HG02642 (cell line): ENCODE measurements around the gene KCNMA1.

Experiments
- ATAC-seq: cut with Tn5 transposase; IDR thresholded peaks from one replicate; pipeline ENCODE4 v1.9.1; 2021; ENCODE audit warnings: mild to moderate bottlenecking; ENCODE audit not compliant: unreplicated experiment, poor library complexity

The KCNMA1 gene

DNA sequence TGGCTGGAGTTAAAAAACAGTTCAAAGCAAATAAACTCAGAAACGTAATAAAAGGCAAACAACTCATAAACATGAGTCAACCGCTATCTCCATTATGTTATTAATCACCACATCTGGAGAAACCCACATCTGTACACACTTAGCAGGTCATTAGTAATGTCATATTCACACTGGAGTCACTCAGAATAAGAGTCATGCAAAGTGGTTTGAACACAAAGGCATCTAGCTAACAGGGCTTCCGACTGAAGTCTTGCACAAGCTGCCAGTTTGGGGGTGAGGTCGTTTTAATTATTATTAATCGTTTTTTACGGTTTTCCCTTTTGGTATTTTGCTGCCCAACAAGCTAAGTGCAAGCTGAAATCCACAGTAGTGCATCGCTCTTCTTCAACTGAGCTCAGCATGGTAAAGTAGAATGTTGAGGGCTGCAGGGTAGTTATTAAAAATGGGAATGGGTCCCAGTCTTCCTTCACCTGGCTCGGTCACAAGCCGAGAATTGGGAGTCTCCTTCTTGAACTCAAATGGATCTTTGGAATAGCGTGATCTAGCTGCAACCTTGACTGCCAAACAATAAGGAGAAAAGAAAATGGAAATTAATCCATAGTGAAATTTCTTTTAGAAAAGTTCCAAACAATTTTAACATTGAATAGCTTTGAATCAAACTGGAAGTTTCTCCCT is 663.5 kb downstream of the KCNMA1 start:
- no peak for ATAC-seq

DNA sequence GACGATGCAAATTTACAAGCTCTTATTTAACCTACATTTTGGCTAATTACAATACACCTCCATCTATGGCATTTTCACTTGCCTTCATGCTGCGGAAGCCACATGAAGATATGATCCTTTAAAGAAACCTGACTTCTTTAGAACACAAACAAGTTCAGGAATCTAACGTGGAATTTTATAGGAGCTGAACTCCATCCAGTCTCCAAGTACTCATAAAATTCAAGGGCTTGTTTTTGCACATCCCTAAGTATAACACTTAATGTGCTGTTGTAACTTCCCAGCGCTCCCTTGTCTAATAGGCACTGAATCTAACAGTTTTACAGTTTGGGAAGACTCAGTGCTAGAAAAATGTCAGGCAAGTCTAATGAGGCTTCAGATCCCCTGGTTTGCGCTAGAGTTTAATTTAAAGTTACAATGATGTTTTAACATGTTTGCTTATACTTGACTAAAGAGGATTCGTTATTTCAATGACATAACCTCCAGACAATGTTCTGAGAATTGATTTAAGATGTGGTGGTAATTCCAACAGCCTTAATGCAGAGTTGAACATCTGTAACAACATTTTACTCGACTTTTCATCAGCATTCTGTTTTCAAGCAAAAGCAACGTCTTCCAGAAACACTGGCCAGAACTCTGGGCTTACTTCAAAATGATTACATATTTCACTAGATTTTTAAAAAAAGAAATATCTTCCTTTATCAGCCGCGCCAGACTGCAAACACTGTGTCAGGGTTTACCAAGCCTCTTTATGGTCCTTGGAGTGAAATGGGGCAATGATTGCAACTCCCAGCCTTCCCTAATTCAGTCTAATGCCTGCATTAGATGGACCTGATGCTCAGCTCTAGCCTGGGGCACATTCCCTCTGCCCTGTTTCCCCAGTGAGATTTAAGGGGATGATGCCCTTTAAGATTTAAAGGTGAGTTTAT is 664.3 kb downstream of the KCNMA1 start:
- no peak for ATAC-seq

DNA sequence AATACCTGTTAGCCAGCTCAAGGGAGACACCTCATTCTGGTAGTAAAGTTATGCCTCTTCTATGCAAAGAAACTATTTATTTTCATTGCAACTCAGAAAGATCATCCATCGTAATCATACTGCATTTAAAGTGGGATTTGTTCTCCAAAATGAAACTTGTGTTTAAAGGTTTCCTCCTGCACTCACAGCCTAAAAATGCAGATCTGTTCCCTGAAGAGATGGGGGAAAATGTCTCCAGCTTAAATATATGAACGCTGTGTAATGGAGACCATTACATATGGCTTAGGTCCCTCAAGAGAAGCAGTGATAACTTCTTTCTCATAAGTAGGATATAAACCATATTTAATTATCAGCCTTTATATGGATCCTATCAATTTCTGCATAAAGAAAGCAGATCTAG is 665.1 kb downstream of the KCNMA1 start:
- ATAC-seq = no peak

DNA sequence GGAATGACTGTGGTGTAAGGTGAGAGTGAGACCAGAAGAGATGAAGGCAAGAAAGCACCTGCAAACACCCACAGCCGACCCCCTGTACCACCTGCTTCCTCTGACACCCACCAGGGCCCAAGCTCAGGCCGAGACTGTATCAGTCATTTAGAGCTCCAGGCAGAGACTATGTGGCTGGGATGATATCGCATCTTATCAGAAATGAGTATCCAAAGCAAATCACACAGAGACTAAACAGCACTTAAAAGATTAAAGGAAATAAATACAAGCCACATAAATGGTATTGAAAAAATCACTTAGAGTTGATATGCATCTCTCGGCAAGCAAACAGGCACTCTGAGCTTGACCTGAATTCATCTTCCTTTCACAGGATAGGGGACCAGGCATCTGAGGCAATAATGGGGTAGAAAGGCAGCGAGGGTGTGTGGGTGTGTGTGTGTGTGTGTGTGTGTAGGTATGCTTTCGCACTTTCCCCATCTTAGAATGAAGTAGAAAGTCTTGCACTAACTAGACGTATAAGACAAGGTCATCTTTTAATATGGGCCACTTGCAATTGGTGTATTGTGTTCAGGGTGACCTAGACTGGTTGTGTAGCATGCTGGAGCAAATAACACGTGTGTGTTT is 665.9 kb downstream of the KCNMA1 start:
- no peak for ATAC-seq

DNA sequence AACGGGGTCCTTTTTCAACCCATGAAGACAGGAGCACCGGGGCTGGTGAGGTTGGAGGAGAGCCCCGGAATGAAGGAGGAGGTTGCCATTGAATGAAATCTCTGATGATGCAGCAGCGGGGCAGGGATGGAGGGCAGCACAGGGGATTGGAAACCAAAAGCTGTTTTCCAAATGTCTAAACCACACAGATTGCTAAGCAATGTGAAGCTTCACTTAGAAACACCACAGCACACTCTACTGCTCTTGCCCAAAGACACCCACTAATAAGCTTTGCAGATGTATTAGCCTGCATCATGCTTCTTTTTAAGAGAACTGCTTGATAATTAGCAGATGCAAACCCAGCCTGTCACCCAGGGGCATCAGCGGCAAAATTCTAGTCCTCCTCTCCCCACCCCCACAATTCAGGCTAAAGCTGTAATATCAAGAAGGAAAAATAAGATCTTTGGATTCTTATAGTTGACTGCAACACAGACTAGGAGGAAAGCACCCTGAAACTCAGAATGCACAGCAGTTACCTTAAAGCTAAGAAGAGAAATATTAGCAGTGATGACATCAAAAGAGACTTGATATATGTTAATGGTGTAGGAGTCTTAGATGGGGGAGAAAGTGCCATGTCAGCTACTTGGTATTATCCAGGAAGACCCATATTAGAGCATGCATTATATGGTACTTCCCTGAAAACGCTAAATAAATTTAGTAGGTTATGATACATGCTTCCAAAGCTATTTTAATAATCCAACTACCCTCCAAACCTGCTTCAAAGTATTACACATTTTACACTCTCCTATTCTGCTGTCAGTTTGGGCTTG is 666.7 kb downstream of the KCNMA1 start:
- no peak for ATAC-seq

DNA sequence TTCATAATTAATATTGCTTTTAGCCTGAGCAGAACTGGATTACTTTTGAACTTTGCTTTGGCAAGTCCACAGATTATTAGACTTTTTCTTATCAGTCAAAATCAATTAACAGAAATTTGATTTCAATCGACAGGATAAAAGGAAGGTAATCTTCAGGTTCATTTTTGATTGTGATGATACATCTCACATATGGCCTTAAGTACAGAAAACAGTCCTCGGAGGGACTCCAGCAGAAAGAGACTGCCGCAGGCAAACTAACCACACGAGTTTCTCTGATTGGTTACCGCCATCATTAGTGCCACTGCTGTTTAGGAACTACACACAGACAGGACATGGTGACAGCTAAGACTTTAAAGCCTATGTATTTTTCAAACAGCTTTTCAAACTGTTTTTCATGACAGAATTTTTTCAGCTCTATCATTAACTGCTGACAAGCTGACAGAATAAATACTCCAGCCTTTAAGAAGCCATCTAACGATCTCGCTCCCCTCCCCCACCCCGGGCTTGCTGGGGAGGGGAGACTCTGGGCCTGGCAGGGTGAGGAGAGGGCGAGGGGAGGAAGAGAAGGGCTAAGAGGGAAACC is 668.2 kb downstream of the KCNMA1 start:
- no peak for ATAC-seq

DNA sequence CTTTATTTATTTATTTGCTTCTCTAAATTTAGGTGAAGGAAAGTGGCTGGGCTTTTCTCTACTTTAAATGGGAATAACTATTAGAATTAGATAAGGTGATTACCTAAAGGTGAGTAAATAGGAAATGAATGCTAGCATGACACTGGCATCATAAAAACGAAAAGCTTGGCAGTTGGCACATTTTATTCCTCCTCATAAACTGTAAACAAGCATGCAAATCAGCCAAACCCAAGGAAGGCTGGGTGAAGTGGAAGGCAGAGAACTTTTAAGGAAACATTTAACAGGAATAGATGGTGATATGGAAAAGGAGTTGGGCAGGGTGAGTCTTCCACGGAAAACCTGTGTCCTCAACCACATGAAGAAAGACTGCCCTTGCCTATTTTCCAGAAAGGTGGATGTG is 669.1 kb downstream of the KCNMA1 start:
- no peak for ATAC-seq

DNA sequence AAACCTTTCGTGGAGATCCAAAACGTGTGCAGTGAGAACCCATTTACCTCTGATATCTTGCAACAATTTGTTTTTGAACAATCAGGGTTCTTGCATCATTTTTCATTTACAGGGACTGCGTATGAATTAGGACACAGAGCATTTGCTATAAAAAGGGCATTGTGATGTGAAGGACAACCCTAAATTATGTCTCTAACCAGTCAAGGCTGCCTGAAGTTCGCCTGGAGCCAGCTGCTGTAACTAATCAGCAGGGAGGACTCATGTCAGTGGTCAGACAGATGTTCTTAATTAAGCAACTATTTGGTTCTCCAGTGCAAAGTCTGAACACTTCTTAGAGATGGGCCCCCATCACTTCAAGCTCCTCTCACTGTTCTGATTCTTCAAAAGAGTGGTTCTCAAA is 674.8 kb downstream of the KCNMA1 start:
- no peak for ATAC-seq

DNA sequence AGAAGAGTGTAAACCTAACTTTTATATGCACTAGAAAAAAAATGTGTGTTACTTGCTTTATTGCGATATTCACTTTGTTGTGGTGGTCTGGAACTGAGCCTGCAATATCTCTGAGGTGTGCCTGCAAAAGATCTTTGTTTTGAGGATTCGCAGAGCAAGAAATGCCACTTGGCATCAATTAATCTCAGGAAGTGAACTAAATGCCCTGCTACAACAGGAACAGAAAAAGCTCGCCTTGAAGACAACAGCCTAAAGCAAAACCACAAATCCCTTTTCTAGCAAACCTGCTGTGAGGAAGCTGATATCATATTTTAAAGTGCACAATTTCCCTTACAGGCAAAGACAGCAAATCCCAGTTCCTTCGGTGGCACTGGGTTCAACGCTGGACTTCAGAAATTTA is 675.8 kb downstream of the KCNMA1 start:
- no peak for ATAC-seq

DNA sequence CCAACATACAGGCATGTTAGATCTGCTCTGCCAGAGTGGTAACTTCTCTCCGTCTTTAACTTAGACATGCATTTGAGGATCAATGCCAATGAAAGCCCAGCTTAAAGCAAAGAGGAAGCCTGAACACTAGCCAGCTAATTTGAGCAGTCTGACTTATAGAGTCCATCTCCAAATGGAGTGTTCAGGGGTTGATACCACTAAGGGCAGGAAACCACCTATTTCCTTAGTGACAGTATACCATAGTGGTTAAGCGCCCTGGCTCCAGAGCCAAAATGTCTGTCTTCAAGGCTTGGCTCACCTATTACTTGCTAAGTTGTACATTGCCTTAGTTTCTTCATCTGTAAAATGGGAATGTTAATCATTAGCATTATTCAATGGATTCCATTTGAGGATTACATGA is 678.5 kb downstream of the KCNMA1 start:
- no peak for ATAC-seq

DNA sequence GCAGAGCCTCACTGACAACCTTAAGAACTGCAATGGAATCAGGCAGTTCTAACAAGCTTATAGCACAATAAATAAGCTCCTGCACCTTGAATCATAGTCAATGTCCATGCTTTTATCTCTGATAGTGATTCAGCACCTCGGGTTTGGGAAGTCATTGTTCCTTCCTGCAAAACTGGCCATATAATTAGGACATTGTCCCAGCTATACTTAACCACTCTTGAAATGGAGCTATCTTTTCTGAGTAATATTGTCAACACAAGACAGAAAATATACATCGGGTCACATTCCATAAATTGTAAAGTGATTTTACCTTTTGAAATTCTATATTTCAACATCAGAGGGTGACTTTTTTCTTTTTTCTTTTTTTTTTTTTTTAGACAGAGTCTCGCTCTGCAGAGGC is 682.8 kb downstream of the KCNMA1 start:
- ATAC-seq = no peak

DNA sequence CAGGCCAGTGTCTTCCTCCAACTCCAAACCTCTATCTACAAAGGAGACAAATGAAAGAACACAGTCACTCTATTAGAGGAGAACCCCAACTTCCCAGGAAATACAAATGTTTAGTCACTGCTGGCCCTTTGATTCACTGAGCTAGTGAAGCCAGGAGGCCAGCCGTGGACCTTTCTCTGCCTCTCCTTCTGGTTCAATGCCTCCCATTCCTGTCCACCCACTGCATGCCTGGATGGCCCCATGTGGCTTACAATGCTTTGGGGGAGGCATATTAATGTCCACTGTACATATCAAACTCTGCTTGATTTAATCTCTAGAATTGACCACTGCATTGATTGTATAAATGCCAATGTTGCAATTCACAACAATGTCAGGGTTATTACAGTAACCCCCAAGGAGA is 687.3 kb downstream of the KCNMA1 start:
- ATAC-seq = no peak

DNA sequence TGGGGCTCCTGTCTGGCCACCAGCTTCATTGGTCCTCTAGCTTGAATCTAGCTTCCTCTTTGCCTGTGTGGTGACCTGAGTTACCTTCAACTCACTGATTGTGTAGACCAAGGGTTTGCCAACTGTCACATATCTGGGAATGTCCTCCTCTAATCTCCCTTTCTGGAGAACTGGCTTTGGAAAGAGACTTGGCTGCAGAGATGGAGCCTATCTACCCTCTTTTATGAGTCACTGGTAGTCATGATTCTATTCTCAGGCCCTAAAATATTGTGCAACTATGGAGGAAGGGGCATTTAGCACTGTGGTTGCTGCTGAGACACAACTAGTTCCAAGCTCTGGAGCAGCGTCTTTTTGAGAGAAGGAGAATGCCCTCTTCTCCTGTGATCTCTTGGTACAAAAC is 691.3 kb downstream of the KCNMA1 start:
- ATAC-seq = no peak

DNA sequence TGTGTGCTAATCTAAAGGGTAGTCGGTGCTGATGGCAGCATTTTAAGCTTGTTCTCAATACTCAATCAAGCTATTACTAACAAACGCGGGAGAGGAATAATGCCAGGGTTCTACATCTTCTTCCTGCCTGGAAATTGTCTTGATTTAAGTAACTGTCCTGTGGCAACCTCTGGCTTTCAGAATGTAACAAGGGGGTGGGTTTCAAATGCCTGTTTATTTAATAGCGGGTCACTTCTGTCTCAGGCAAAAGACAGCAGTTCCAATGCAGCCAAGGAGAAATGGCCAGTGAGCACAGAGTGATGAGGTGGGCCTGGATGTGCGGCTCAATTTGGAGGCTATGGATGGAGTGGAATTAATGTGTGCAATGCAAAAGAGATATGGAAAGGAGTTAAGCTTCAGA is 692.4 kb downstream of the KCNMA1 start:
- no peak for ATAC-seq

DNA sequence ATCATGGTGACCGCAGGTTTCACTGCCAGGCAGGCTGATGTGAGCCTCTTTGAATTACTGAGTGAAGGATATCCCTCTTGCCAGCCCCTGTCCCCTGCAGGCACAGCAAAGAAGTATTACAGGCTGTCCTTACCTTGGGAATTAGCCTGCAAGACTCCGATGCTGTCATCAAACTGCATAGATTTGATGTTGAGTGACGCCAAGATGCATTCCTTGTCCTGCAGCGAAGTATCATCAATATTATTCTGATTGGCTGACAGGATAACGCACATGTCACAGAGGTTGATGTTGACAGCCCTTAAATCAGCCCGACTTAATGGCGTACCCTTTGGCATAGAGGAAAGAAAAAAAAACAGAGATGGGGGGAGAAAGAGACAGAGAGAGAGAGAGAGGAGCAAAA is 693.0 kb downstream of the KCNMA1 start:
- ATAC-seq = no peak

DNA sequence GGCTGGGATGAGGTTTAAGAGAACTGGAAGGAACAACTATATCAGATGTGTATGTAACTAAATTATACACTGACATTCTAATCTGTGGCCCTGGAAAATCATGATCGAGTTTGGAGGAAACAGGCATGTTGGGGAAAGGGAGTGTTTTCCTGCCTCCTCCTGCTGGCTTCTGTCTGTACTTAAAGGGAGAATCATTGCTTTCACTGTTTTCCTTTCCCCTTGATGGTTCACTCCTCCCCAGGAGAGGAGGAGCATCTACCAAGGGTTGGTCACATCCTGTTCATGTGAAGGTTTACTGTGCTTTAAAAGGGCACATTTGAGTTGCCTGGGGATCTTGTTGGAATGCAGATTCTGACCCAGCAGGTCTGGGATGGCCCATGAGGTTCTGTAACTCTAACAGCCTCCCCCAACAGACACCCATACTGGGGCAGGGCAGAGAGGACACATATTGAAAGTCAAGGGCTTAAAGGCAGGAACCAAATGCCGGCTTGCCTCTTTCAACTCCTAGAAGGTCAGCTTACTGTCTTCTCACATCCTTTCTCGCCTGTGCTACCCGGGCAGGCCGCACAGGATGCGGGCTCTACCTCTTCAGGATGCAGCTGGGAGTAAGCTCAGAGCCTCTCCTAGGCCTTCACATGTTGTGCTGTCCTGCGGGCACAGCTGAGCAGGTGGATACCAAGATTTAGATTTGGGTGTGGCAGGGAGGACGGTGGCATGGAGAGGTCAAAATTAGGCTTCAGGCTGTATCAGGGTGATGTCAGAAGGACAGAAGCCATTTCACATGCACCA is 694.8 kb downstream of the KCNMA1 start:
- no peak for ATAC-seq

DNA sequence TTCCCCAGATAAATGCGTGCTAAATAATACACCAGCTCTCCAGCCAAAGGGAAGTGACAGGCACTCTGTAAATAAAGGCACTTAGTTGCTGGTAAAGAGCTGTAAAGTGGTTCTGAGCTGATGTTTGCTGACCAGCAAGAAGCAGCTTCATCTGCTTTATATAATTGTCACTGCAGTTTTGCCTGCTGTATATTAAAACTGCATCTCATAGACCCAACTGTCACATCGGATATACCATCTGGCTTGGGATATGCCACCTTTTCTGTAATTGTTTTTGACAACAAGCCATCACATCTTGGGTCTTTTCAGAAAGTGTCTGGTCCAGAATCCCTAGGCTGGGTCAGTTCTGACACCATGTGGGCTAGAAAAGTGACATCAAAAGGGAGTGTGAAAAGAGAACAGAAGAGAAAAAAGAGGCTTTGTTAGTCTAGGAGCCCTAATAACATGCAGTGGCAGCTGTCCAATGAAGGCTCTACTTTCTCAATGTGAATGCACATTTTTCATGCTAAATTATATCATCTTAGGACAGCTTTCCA is 697.6 kb downstream of the KCNMA1 start:
- no peak for ATAC-seq

DNA sequence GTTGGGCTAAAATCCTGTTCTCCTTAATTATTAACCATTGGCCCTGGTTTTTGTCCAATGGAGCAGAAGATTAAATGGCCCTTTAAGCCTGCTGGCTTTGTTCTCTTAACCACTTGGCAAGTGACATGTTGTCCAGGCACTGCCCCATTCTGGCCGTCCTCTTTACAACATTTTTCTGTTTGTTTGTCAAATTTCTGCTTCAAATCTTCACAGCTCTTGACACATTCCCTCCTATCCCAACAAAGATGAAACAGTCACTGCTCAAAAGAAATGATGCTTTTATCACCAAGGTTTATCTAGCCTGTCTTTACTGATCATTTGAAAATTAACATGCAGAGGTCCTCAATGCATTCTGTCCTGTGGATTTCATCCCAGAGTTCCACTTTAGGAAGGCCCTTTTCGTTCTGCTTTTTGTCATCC is 700.4 kb downstream of the KCNMA1 start:
- ATAC-seq = no peak

DNA sequence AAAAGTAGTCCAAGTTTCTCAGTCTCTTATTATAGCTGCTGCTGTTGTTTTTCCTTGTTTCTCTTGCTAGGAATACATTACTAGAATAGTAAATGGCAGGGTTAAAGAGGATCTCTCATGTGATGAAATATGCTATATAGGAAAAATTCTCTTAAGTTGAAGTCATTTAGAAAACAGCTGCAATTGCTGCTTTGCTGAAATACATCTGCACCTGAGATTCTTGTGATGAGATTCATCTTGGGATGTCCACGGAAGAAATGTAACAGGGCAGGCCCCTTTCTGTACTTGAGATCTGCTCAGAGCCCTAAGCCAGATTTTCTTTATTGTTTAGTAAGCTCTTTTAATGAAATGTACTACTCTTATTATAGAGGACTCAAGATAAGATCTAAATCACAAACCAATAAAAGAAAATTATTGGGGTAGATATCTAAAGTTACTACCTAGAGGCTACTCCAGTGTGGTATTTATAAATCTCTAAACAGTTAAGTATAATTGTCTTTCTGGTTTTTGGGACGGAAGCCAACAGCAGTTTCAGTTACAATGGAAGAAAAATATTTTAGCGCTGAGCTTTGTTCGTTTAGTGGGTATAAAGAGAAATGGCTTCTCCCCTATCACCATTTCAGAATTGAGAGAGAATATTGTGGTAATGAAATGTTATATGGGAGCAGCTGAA is 701.5 kb downstream of the KCNMA1 start:
- ATAC-seq = no peak
